Ramos (cell line): ENCODE results near the gene F2.
"Not testable (repeated sequence)": the region's sequence is repeated elsewhere in the genome, so short reads cannot be mapped to it uniquely, and the experiment has no call there.

Source experiments
- in situ Hi-C: fragments of 300-500 bp; cut with MboI; formaldehyde crosslinking; loops from one replicate; pipeline ENCODE4 v1.14.3; 2022; ENCODE audit warnings: low sequenced_read_pairs; ENCODE audit not compliant: unreplicated experiment

The F2 gene

GRCh38 chr11:46710821-46711269, 8.2 kb upstream of the F2 start:
- in situ Hi-C loops: no loop called here

GRCh38 chr11:46711303-46711702, 7.7 kb upstream of the F2 start:
- in situ Hi-C loops: no loop called here

DNA sequence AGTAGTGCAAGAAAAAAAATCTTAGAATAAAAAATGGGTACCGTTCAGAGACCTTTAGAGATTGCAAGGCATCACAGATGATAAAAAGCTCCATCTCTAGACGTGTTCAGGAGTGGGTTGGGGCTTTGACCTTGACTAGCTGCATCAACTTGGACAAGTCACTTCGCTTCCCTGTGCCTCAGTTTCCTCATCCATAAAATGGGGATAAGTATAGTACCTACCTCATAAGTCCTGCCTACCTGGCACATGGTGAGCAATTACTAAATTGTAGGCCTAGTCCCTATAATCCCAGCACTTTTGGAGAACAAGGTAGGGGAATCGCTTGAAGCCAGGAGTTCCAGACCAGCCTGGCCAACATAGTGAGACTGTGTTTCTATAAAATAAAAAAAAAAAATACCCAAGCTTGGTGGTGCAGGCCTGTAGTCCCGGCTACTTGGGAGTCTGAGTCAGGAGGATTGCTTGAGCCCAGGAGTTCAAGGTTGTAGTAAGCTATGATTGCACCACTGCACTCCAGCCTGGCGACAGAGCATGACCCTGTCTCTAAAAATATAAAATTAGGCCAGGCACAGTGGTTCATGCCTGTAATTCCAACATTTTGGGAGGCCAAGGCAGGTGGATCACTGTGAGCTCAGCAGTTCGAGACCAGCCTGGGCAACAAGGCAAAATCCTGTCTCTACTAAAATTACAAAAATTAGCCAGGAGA, 6.0 kb upstream of the F2 start:
- in situ Hi-C loops: no loop called here

- in situ Hi-C loops: not testable (repeated sequence)
Measured at GRCh38 chr11:46717825-46718154, 1.2 kb upstream of the F2 start.

- in situ Hi-C loops: no loop called here
Measured at GRCh38 chr11:46718155-46719019, 626 bp upstream of the F2 start.

DNA sequence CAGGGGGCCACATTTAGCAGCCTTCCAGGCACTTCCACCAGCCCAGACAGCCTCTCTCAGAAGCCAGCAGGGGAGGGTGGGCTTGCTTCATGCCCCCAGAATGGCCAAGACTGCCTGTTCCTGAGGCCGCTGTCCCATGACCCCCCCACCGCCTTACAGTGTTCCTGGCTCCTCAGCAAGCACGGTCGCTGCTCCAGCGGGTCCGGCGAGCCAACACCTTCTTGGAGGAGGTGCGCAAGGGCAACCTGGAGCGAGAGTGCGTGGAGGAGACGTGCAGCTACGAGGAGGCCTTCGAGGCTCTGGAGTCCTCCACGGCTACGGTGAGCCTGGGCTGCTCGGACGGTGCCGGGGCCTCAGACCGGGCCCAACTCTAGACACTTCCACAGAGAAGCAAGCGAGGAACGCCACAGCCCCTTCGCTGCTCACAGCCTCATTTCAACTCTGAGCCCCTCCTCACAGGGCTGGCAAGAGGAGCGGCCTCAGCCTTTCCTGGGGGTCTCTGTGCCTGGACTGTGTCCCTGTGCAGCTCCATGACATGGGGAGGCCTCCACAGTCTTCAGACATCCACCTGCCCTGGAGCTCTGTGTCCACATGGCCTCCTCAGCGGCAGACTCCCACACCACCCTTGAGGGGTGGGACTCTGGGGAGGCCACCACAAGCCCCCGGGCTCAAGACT, 668 bp downstream of the F2 start:
- in situ Hi-C loops: no loop called here

GRCh38 chr11:46721286-46721685, 2.3 kb downstream of the F2 start:
- in situ Hi-C loops: no loop called here

- in situ Hi-C loops: no loop called here
Measured at GRCh38 chr11:46722566-46723358, 3.7 kb downstream of the F2 start.

- in situ Hi-C loops: no loop called here
Measured at GRCh38 chr11:46723359-46723680, 4.3 kb downstream of the F2 start.

- in situ Hi-C loops: no loop called here
Measured at GRCh38 chr11:46724088-46724487, 5.1 kb downstream of the F2 start.

DNA sequence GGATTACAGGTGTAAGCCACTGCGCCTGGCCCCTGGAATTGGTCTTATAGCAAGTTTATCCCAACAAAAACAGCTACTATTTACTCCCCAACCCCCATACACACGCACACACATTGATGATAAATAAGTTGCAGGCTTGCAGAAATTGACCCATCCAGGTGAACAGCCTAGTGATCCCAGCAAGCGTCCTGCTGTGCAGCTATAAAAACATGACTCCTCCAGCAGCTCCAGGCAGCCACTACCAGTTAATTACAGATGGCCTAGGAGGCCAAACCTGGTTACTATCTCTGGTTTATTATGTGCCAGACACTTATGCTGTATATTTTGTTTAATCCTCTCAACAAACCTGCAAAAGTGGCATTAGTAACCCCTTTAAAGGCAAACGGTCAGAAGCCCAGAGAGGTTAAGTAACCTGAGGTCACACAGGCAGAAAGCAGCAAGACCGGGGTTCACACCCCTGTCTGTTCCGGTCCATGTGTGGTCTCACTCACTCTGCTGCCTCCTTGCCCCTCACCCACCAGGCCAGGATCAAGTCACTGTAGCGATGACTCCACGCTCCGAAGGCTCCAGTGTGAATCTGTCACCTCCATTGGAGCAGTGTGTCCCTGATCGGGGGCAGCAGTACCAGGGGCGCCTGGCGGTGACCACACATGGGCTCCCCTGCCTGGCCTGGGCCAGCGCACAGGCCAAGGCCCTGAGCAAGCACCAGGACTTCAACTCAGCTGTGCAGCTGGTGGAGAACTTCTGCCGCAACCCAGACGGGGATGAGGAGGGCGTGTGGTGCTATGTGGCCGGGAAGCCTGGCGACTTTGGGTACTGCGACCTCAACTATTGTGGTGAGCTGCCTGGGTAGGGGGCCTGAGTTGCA, 6.6 kb downstream of the F2 start:
- in situ Hi-C loops: no loop called here

DNA sequence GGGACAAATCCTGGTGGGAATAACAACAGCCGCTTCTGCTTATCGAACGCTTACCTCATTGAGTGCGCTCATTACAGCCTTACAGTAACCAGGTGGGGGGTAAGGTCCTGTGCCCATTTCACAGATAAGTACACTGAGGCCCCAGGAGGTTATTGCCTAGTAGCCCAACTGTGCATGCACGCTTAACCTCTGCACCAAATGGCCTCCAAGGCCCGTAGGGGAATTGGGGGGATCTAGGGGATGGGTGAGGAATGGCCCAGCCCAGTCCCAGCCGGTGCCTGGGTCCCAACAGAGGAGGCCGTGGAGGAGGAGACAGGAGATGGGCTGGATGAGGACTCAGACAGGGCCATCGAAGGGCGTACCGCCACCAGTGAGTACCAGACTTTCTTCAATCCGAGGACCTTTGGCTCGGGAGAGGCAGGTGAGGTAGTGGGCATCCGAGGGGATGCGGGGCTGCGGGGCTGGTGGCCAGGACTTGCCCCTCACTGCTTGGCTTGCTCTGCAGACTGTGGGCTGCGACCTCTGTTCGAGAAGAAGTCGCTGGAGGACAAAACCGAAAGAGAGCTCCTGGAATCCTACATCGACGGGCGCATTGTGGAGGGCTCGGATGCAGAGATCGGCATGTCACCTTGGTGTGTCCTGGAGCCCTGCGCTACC, 7.3 kb downstream of the F2 start:
- in situ Hi-C loops: no loop called here

DNA sequence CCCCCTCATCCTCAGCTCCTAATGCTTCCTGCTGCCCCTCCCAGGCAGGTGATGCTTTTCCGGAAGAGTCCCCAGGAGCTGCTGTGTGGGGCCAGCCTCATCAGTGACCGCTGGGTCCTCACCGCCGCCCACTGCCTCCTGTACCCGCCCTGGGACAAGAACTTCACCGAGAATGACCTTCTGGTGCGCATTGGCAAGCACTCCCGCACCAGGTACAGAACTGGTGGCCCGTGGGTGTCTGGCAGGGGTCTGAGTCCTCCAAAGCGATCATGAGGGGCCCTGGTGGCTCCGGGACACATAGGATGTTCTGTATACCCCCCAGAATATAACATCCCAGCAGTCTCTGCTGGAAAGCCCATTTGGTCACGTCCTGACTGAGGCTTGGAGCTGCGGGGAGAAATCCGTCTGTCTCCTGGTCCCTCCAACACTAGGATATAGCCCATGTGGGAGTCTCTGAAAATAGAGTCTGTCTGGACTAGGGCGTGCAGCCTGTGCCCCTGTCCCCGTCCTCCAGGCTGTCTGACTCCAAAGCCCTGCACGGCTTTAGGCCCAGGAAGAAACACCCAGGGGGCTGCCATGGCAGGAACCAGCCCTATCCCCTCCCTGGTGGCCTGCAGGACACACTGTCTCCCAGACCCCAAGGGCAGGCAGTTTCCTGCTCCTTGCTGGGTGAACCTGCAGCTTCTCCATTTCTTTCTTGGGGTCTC, 9.1 kb downstream of the F2 start:
- in situ Hi-C loops: no loop called here

DNA sequence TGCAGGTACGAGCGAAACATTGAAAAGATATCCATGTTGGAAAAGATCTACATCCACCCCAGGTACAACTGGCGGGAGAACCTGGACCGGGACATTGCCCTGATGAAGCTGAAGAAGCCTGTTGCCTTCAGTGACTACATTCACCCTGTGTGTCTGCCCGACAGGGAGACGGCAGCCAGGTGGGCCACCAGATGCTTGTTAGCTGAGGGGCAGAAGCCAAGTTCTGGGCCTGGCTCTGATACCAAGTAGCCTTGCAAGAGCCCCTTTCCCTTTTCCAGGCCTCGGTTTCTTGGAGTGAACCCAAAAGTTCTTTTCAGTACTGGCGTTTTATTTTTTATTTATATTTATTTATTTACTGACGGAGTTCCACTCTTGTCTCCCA, 9.6 kb downstream of the F2 start:
- in situ Hi-C loops: no loop called here

DNA sequence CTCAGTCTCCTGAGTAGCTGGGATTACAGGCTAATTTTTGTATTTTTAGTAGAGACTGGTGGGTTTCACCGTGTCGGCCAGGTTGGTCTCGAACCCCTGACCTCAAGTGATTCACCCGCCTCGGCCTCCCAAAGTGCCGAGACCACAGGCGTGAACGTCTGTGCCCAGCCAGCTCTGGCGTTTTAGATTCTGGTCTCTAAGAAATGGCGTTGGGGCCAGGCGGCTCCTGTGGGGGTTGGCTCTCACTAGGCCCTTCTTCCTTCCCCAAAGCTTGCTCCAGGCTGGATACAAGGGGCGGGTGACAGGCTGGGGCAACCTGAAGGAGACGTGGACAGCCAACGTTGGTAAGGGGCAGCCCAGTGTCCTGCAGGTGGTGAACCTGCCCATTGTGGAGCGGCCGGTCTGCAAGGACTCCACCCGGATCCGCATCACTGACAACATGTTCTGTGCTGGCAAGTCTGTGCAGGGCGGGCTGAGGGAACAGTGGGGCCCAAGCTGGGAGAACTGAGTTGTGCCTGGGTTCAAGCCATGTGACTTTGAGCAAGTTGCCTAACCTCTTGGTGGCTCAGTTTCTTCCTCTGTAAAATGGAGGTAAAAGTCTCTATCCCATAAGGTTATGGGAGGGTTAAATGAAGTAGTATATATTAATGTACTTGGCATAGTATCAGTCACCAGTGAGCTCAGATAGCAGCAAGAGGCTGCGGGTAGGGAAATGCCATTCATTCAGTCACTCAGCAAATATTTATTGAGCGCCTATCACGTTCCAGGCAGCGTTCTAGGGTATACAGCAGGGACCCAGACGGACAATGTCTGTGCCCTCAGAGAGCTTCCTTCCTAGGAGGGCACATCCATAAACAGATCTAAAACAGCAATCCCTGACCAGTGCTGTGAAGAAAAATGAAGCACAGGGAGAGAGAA, 10.4 kb downstream of the F2 start:
- in situ Hi-C loops: no loop called here

DNA sequence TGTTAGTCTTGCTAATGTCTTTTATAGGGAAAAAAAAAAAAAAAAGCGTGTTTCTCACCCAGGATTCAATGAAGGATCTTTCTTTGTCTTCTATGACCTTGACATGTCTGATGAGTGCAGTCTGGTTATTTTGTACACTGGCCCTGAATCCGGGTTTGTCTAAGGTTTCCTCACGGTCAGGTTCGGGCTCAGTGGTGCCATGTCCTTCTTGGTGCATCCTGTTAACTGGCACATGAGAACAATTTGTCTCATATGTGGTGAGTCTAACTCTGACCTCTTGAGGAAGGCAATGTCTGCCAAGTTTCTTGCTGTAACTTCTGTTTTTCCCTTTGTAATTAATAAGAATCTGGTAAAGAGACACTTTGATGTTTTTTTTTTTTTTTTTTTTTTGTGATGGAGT, 12.5 kb downstream of the F2 start:
- in situ Hi-C loops: no loop called here

- in situ Hi-C loops: no loop called here
Measured at GRCh38 chr11:46733234-46733633, 14.2 kb downstream of the F2 start.

DNA sequence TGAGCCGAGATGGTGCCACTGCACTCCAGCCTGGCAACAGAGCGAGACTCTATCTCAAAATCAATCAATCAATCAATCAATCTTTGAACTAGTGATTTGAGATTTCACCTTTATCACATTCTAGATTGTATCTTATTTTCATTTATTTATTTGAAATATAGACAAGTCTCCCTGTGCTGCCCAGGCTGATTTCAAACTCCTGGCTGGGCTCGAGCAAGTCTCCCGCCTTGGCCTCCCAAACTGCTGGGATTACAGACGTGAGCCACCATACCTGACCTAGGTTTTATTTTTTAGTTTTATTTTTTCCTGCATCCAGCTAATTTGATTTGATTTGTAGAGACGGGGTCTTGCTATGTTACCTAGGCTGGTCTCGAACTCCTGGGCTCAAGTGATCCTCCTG, 17.1 kb downstream of the F2 start:
- in situ Hi-C loops: no loop called here
